Measurements from ENCODE around the gene HOXC5. TPM values are rescaled to one million over a fixed set of nuclear protein-coding genes. Genes with fewer than 3 reads are reported as not detected.

Gene HOXC5
- polyA plus RNA-seq, 4 donors = 0.97 to 5.7 (median 2.7) TPM

Other genes starting within 250 kb of the HOXC5 start
- not detected for gene HOXC13, start 94.2 kb upstream of the HOXC5 start, polyA plus RNA-seq (ENCODE audit: insufficient read length in 4 of 4)
- gene HOXC12, start 78.1 kb upstream of the HOXC5 start, polyA plus RNA-seq (ENCODE audit: insufficient read length in 4 of 4) = not detected
- gene HOXC11, start 59.9 kb upstream of the HOXC5 start, polyA plus RNA-seq (ENCODE audit: insufficient read length in 4 of 4) = 1 to 10 TPM in 3 of 4 donors, under 1 TPM in 1; 0.96 to 3.6 (median 2.3) TPM
- gene HOTAIR, start 58.1 kb upstream of the HOXC5 start, polyA plus RNA-seq (ENCODE audit: insufficient read length in 4 of 4) = 1 to 10 TPM in 3 of 4 donors, under 1 TPM in 1; 0.96 to 2.3 (median 1.8) TPM
- 10 to 100 TPM; 53.9 to 75.6 (median 65.7) TPM for gene HOXC10, start 47.9 kb upstream of the HOXC5 start, polyA plus RNA-seq (ENCODE audit: insufficient read length in 4 of 4)
- gene HOXC9, start 32.9 kb upstream of the HOXC5 start, polyA plus RNA-seq (ENCODE audit: insufficient read length in 4 of 4) = 10 to 100 TPM; 19.1 to 33.6 (median 28.1) TPM
- 10 to 100 TPM in 2 of 4 donors, 1 to 10 TPM in 2; 6.0 to 18.0 (median 11.0) TPM for gene HOXC8, start 24.1 kb upstream of the HOXC5 start, polyA plus RNA-seq (ENCODE audit: insufficient read length in 4 of 4)
- 10 to 100 TPM; 23.8 to 49.8 (median 39.7) TPM for gene HOXC6, start 4.6 kb upstream of the HOXC5 start, polyA plus RNA-seq (ENCODE audit: insufficient read length in 4 of 4)
- gene HOXC4, start 20.8 kb downstream of the HOXC5 start, polyA plus RNA-seq (ENCODE audit: insufficient read length in 4 of 4) = 10 to 100 TPM; 36.1 to 74.3 (median 62.0) TPM
- gene SMUG1, start 155.9 kb downstream of the HOXC5 start, polyA plus RNA-seq (ENCODE audit: insufficient read length in 4 of 4) = 10 to 100 TPM; 30.8 to 43.3 (median 37.1) TPM
- 100 to 1,000 TPM; 106 to 135 (median 121) TPM for gene CBX5, start 247.1 kb downstream of the HOXC5 start, polyA plus RNA-seq (ENCODE audit: insufficient read length in 4 of 4)
- gene HNRNPA1, start 247.7 kb downstream of the HOXC5 start, polyA plus RNA-seq (ENCODE audit: insufficient read length in 4 of 4) = 1,000 to 10,000 TPM; 3,115 to 3,766 (median 3,436) TPM

Data from left renal cortex interstitium (tissue), 4 donors.